HepG2 (cell line): ENCODE results near the gene GPATCH2. TPM values are rescaled to one million over a fixed set of nuclear protein-coding genes. Genes with fewer than 3 reads are reported as not detected.

Experiments used
- ATAC-seq: fragments of 200-7000 bp; cut with Tn5 transposase; 3 replicates; pipeline ENCODE4 v1.9.1; 2020; ENCODE audit warnings: mild to moderate bottlenecking, moderate library complexity
- BruUV-seq: library from RNA; stranded (reverse); fragments of 400-500 nt; replicated peaks from 2 replicates; lab custom pipeline; 2021; lab: Mats Ljungman, UMichigan
- CTCF ChIA-PET: fragments of 300-600 bp; formaldehyde crosslinking; extraction: SDS; loops from one replicate; lab custom pipeline; 2021; ENCODE audit warnings: low total read pairs, inconsistent platforms, low intra/inter-chr PET ratio; lab: Yijun Ruan, JAX
- POLR2A ChIA-PET: fragments of 350-600 bp; sonication (Branson Sonifier 250); formaldehyde crosslinking; loops from one replicate; lab custom pipeline; 2020; ENCODE audit warnings: antibody characterized with exemption, inconsistent platforms; lab: Yijun Ruan, JAX
- DNase-seq: peaks from one replicate; pipeline ENCODE4 v3.0.0-alpha.2; 2015; ENCODE audit warnings: low spot score
- FAIRE-seq: peaks from 3 replicates; lab custom pipeline; 2011; peaks lifted over from hg19 to GRCh38; lab: Jason Lieb, UNC
- H2AFZ ChIP-seq: one replicate; pipeline ENCODE4 v1.6.1; 2011; ENCODE audit warnings: low read length, inconsistent platforms
- H3K27ac ChIP-seq: fragments of 300-600 bp; 3 replicates; pipeline ENCODE4 v1.8.0; 2011; ENCODE audit warnings: mixed run types, mild to moderate bottlenecking, mixed read lengths, low read length, inconsistent platforms; ENCODE audit not compliant: insufficient read depth; ENCODE audit errors: extremely low read length
- H3K27me3 ChIP-seq, 2 experiments: fragments of 200-600 bp in 1 of 2; 2 replicates in 1 of 2; 3 replicates in 1 of 2; pipeline versions ENCODE4 v1.6.0 to v1.8.0; 2011; ENCODE audit warnings: low read length in 2 of 2, mild to moderate bottlenecking in 2 of 2, moderate library complexity in 2 of 2, inconsistent platforms in 1 of 2; ENCODE audit not compliant: insufficient read depth in 2 of 2, control insufficient read depth in 1 of 2
- H3K36me3 ChIP-seq, 2 experiments: fragments of 200-600 bp in 1 of 2; replicated peaks in 1 of 2; 2 replicates in 1 of 2; 3 replicates in 1 of 2; pipeline versions ENCODE4 v1.5.1 to v1.8.0; 2011; ENCODE audit warnings: low read length in 2 of 2, inconsistent platforms in 1 of 2; ENCODE audit not compliant: insufficient read depth in 2 of 2, control insufficient read depth in 1 of 2
- H3K4me1 ChIP-seq: 2 replicates; pipeline ENCODE4 v1.5.1; 2012; ENCODE audit warnings: low read length, inconsistent platforms; ENCODE audit not compliant: insufficient read depth
- H3K4me2 ChIP-seq: 2 replicates; pipeline ENCODE4 v1.6.0; 2011; ENCODE audit warnings: low read depth, low read length, inconsistent platforms
- H3K4me3 ChIP-seq, 3 experiments: fragments of 200-600 bp in 1 of 3; sonication (generic), shearing (Covaris generic) in 1 of 3; replicated peaks in 1 of 3; 2 replicates each; pipeline ENCODE4 v1.5.1; 2011 to 2016; ENCODE audit warnings: low read length in 3 of 3, inconsistent platforms in 2 of 3, low read depth in 2 of 3, mild to moderate bottlenecking in 2 of 3, control low read depth in 1 of 3, mixed read lengths in 1 of 3; ENCODE audit not compliant: insufficient read depth in 1 of 3
- H3K79me2 ChIP-seq: one replicate; pipeline ENCODE4 v1.6.1; 2011; ENCODE audit warnings: low read length, inconsistent platforms; ENCODE audit not compliant: insufficient read depth
- H3K9ac ChIP-seq: 2 replicates; pipeline ENCODE4 v1.6.0; 2011; ENCODE audit warnings: mild to moderate bottlenecking, low read depth, low read length, inconsistent platforms; ENCODE audit not compliant: insufficient read depth
- H3K9me3 ChIP-seq: 2 replicates; pipeline ENCODE4 v1.5.1; 2012; ENCODE audit warnings: mild to moderate bottlenecking, low read length
- H4K20me1 ChIP-seq: 2 replicates; pipeline ENCODE4 v1.6.0; 2011; ENCODE audit warnings: inconsistent platforms, mild to moderate bottlenecking, low read length, moderate library complexity; ENCODE audit not compliant: insufficient read depth
- CAMTA2 ChIP-seq: sonication (generic); formaldehyde crosslinking; IDR thresholded peaks from 2 replicates; pipeline ENCODE4 v1.4.0; 2020; ENCODE audit warnings: mild to moderate bottlenecking, missing genetic modification reagents, borderline replicate concordance
- ESRRA ChIP-seq: sonication (generic); formaldehyde crosslinking; IDR thresholded peaks from 2 replicates; pipeline ENCODE4 v1.5.1; 2020; ENCODE audit warnings: mild to moderate bottlenecking, low read depth, missing genetic modification reagents
- GPN1 ChIP-seq: sonication (generic); formaldehyde crosslinking; IDR thresholded peaks from 2 replicates; pipeline ENCODE4 v1.5.1; 2020; ENCODE audit warnings: missing genetic modification reagents, borderline replicate concordance
- PCBP2 ChIP-seq: fragments of 200-400 bp; formaldehyde crosslinking; optimal IDR thresholded peaks from 2 replicates; pipeline ENCODE3; 2018; ENCODE audit warnings: low read length, low read depth; ENCODE audit not compliant: poor library complexity, severe bottlenecking
- SMAD1 ChIP-seq: sonication (generic); formaldehyde crosslinking; IDR thresholded peaks from 2 replicates; pipeline ENCODE4 v1.4.0; 2020; ENCODE audit warnings: missing genetic modification reagents, low read depth, mild to moderate bottlenecking, borderline replicate concordance
- ZFP36L1 ChIP-seq: sonication (generic); formaldehyde crosslinking; IDR thresholded peaks from 2 replicates; pipeline ENCODE4 v1.8.0; 2022; ENCODE audit warnings: mild to moderate bottlenecking, missing genetic modification reagents, moderate library complexity
- ZNF253 ChIP-seq: sonication (generic); formaldehyde crosslinking; IDR thresholded peaks from 2 replicates; pipeline ENCODE4 v1.8.0; 2022; ENCODE audit warnings: mild to moderate bottlenecking, missing genetic modification reagents, borderline replicate concordance
- ZNF354B ChIP-seq: sonication (generic); formaldehyde crosslinking; IDR thresholded peaks from 2 replicates; pipeline ENCODE4 v1.8.0; 2022; ENCODE audit warnings: mild to moderate bottlenecking, missing genetic modification reagents
- WGBS: methylation state at CpG from one replicate; pipeline ENCODE4 v1.1.6; 2017; ENCODE audit warnings: low lambda C conversion rate; 5-methylcytosine and 5-hydroxymethylcytosine counted together
- in situ Hi-C: cut with HindIII; loops from 2 replicates; pipeline ENCODE4 v1.10.0; 2017; ENCODE audit warnings: low pct_unique_long_range_greater_than_20kb; ENCODE audit not compliant: extremely low pct_ligation_motif_present
- intact Hi-C: fragments of 100-400 bp; cut with micrococcal nuclease; formaldehyde crosslinking; loops from one replicate; pipeline ENCODE4 v1.10.0; 2022; ENCODE audit not compliant: unreplicated experiment
- polyA plus RNA-seq, 8 experiments: library from polyadenylated mRNA; depleted of rRNA in 3 of 8; stranded (reverse) in 7 of 8; unstranded in 1 of 8; fragments of >200 nt; fragmentation: Illumina TruSeq in 4 of 8; extraction: Trizol in 4 of 8; gene quantifications; 2 replicates each; pipeline versions ENCODE4 v1.2.1 to v1.2.3, GENCODE V29; 2011 to 2016; ENCODE audit warnings: low read depth in 4 of 8, missing spikeins in 1 of 8, mixed read lengths in 1 of 8; ENCODE audit not compliant: insufficient read depth in 1 of 8
- total RNA-seq, 5 experiments: library from RNA; depleted of rRNA; stranded (reverse); fragments of >200 nt; fragmentation: Illumina TruSeq; extraction: Trizol; gene quantifications; 2 replicates each; pipeline ENCODE4 v1.2.3, GENCODE V29; 2016; ENCODE audit warnings: low read depth in 1 of 5
- TF ChIP-seq, protein P1 (sequence below): sonication (generic); formaldehyde crosslinking; IDR thresholded peaks from 2 replicates; pipeline ENCODE4 v1.8.0; 2023; ENCODE audit warnings: mild to moderate bottlenecking, missing genetic modification reagents

GPATCH2 gene
- total and polyA plus RNA-seq, 2 of the 13 experiments (the other 11 are each of a cell fraction or from before 2014, with no cell fraction given): 3.5 to 15.7 TPM

DNA sequence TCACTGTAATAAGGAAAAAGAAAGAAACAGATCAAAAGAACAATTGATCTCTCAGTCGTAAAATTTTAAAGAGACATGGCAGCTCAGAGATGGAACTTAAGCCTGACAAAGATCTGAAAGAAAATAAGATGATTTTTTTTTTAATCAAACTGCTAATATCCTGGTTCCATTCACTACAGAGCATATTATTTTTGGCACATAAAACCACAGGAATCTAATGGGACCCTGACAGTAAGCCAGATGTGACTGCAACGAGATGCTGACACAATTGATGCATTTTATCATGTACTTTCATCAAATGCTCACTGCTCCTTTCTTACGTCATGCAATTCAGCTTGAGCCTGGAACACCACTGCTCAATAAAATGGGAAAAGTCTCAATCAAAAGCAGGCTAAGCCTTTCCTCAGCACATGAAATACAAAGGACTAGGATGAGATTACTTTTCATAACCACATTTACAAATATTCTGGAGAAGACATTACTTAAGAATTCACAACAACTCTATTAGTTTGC, 16.6 kb downstream of the GPATCH2 start:
- ATAC-seq (no peak), DNase-seq (no peak), FAIRE-seq (no peak)
- TF ChIP-seq CAMTA2 (CRISPR knock-in tag): no peak
- no peak for TF ChIP-seq ZNF354B (CRISPR knock-in tag)
- TF ChIP-seq PCBP2: no peak
- TF ChIP-seq, protein P1, sequence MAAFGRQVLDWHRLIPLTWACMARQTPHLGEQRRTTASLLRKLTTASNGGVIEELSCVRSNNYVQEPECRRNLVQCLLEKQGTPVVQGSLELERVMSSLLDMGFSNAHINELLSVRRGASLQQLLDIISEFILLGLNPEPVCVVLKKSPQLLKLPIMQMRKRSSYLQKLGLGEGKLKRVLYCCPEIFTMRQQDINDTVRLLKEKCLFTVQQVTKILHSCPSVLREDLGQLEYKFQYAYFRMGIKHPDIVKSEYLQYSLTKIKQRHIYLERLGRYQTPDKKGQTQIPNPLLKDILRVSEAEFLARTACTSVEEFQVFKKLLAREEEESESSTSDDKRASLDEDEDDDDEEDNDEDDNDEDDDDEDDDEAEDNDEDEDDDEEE (CRISPR knock-in tag): no peak
- TF ChIP-seq ESRRA (CRISPR knock-in tag): no peak
- no peak for TF ChIP-seq ZFP36L1 (CRISPR knock-in tag)
- no peak for TF ChIP-seq ZNF253 (CRISPR knock-in tag)
- TF ChIP-seq SMAD1 (CRISPR knock-in tag): no peak
- no peak for TF ChIP-seq GPN1 (CRISPR knock-in tag)
- in situ Hi-C loops (no loop called here), intact Hi-C loops (no loop called here)
- BruUV-seq: no TSS peak
- H3K4me3 ChIP-seq: no peak overlapping the region
- H4K20me1 ChIP-seq: no peaks in the 10 kb centered on the region
- no peaks in the 10 kb centered on the region for H3K79me2 ChIP-seq
- POLR2A ChIA-PET: no interaction called here
- H2AFZ ChIP-seq: no peak overlapping the region
- no peak overlapping the region for H3K27ac ChIP-seq
- H3K9me3 ChIP-seq: no peaks in the 10 kb centered on the region
- H3K9ac ChIP-seq: no peak overlapping the region
- H3K27me3 ChIP-seq: no peaks in the 10 kb centered on the region
- H3K4me1 ChIP-seq: peaks cover 12% of the 10 kb centered on the region
- CTCF ChIA-PET: no interaction called here
- peaks cover 0 to 21% of the 10 kb centered on the region in 2 experiments; a peak in 4 of 5 replicates for H3K36me3 ChIP-seq
- 96% methylated on average over 3 of the region's 3 CpGs for WGBS
- H3K4me2 ChIP-seq: no peak overlapping the region
